Activated CD8-positive, alpha-beta memory T cell treated with anti-CD3 and anti-CD28 coated beads, Interleukin-2, amount 50 U/mL, for 4 hours (primary cell): ENCODE measurements around the gene JOSD2.
"Not testable (repeated sequence)": the region's sequence is repeated elsewhere in the genome, so short reads cannot be mapped to it uniquely, and the experiment has no call there.

Experiments used
- DNase-seq: peaks from one replicate; pipeline ENCODE4 v3.0.0-alpha.2; 2020

JOSD2 gene

DNA sequence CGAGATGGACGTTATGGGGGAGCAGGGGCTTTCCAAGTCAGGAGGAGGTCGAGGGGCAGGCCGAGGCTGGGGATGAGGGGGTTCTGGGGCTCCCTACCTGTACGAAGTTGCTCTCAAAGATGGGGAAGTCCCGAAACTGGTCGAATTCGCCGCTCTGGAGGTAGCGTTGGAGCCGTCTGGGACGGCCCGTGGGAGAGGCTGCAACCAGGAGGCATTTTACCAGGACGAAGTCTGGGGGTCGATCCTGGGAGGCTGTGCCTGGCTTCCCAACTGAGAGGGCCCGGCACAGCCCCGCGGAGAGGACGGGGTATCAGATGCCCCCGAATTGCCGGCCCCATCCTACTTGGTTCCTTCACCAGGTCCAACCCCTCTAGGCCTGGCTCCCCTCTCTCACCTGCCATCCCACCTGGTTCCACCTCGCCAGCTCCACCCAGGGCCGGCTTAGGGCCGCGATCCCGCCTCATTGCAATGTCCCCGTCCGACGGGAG is 35.2 kb downstream of the JOSD2 start:
- DNase-seq, result no peak

DNA sequence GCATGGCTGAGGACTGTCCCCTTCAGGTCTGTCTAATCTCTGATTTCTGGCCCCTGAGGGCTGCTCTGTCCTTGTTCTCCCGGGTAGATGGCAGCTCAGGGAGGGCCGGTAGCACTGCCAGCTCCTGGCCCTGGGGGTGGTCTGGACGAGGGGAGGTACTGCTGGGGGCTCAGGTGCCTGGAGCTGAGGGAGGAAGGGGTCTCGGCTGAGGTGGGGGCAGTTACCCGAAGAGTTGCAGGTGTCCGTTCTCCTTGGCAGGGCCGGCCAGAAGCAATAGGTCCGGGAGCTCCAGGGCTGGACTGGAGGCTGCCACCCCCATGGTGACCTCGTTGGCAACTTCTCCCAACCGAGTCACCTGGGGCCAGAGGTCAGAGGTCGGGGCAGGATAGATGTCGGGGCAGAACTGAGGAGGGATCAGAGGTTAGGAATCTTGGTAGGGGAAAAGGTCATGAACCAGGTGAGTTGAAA is 35.9 kb downstream of the JOSD2 start:
- DNase-seq, result no peak

DNA sequence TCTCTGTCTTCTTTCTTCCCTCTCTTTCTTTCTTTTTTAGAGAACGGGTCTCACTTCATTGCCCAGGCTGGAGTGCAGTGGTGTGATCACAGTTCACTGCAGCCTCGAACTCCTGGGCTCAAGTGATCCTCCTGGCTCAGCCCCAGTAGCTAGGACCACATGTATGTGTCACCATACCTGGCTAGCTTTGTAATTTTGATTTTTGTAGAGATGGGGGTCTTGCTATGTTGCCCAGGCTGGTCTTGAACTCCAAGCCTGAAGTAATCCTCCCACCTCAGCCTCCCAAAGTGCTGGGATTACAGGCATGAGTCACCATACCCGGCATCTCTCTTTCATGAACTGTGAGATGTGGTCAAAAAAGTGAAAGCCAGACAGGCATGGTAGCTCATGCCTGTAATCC is 37.7 kb downstream of the JOSD2 start:
- not testable (repeated sequence) for DNase-seq

DNA sequence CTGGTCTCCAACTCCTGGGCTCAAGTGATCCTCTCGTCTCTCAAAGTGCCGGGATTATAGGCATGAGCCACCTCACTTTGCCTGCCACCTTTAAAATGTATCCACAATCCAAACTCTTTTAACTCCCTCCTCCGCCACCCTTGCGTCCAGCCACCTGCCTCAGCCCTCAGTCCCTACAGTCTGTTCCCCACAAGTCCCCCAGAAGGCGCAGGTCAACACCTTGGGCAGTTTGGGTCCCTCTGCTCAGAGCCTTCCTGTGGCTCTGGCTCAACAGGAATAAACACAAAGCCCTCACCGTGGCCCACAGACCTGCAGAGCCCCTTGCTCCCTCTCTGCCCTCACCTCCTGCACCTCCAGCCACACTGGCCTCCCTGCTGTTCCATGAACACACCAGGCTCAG is 42.2 kb downstream of the JOSD2 start:
- no peak for DNase-seq

DNA sequence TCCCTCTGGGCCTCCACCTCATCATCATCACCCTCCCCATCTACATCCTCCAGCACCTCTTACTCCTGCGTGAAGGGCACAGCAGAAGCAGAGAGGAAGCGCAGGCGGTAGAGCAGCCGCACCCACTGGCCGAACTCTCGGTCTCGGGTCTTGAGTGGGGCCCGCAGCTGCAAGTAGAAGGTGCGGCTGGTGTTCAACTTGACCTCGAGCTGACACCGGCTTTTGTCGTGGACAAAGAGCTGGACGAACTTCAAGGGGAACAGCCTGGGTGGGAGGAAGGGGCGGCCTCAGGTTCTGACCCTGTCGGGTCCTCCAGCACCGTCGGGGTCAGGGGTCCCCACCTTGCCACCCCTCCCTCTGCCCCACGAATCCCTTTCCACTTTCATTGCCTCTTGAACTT is 43.4 kb downstream of the JOSD2 start:
- DNase-seq, result no peak

DNA sequence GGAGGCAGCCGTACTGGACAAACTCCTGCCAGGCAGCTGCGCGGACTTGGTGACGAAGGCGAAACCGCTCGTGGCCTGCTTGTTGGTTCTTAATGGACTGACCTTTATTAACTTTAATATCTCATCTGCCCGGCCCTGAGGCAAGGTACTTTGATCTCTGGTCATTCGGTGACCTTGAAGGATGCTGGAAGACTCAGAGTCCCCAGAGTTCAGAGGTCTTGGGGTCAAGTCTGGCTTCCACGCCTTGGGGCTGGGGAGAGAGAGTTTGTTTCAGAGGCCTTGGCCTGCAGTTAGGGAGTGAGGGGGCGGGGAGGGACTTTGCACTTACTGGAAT is 44.3 kb downstream of the JOSD2 start:
- DNase-seq, result no peak

DNA sequence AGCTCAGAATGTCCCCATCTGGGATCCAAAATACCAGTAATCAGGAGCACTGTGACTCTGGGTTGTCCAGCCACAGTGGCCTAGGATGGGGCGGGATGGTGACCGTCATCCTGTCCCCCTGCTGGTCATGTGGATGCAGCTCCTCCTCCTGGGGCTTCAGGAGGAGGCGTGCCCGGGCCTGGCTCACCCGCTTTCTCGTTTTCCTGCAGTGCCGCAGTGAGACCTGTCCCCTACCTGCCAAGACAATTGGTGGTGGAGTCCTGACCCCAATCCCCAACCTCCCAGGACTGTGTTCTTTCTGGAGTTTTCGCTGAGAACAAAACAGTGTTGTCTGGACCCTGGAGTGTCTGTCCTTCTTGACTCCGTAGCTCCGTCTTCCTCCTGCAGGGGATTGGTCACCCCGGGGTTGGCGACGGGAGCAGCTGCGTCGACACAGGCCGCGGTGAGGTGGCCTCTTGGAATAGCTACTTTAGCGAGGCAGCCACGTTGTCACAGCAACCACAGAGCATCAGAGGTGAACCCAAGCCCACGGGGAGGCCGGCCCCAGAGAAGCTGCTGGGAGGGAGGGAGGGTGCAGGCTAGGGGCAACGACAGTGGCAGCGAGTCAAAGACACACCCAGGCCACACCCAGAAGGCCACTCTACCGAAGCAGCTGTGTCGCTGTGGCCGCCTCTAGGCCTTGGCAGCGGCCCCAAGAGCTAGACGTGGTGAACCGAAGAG is 44.8 kb downstream of the JOSD2 start:
- DNase-seq, result no peak

DNA sequence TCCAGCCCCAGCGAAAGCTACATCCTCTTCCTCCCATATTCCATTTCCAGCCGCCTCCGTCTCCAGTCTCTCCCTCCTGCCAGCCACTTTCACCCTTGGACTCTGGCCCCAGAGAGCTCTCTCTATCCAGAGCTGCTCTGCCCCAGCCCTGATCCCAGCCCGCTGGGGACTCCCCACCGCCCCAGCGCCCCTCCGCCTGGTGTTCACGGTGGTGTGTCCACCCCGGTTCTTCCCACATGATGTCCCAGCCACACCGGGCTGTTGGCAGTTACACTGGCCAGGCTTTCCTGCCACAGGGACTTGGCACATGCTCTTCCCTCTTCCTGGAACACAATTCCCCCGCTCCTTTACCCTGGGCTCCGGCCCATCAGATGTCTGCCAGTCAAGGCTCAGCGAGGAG is 46.0 kb downstream of the JOSD2 start:
- DNase-seq, result no peak

DNA sequence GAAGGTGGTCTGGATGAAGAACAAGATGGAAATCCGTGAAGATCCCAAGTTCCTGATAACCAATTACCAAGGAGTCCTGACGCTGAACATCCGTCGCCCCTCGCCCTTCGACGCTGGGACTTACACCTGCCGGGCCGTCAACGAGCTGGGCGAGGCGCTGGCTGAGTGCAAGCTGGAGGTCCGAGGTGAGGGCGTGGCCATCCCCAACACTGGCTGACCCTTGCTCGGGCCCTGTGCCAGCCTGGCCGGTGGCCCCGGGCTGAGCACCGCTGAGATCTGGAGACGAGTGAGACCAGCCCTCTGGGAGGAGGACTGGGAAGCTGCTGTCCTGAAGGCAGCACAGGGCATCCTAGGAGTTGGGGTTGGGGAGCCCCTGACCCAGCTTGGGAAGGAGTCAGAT is 46.6 kb downstream of the JOSD2 start:
- no peak for DNase-seq

DNA sequence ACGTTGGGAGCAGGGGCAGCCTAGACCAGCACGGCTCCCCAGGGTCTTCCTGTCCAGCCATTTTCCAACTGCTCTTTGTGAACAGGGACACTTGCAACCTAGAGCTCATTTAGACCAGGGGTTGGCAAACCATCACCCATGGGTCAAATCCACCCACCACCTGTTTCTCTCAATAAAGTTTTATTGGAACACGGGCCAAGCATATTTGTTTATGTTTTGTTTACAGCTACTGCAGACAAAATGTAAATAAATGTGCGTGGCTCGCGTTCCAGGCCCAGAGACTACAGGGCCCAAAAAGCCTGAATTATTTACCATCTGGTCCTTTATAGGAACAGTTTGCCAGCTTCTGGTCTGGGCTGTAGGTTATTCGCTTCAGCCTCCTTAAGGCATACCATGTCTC is 48.0 kb downstream of the JOSD2 start:
- DNase-seq, result no peak

DNA sequence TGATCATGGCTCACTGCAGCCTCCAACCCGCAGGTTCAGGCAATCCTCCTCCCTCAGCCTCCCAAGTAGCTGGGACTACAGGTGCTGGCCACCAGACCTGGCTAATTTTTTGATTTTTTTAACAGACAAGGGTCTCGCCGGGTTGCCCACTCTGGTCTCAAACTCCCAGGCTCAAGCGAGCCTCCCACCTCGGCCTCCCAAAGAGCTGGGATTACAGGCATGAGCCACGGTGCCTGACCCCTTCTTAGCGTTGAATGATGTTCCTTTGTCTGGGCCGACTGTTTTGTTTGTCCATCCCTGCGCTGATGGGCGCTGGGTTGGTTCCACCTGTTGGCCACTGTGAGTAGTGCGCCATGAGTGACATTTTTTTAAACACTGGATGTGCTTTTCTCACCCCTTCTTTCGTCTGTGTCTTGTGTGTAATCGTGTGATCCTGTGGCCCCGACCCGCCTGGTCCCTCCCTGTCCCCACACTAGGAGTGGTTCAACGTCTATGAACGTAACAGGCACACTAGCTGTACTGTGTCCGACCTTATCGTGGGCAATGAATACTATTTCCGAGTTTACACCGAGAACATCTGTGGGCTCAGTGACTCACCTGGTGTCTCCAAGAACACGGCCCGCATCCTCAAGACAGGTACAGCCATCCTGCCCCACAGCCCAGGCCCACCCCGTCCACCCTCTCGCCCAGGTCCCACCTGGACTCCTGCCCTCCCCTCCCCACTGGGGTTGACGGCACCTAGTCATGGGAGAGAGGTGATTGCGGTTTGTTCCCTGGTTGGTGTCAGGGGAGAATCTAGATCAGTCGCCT is 49.7 kb downstream of the JOSD2 start:
- DNase-seq, result peak; percentile 55

DNA sequence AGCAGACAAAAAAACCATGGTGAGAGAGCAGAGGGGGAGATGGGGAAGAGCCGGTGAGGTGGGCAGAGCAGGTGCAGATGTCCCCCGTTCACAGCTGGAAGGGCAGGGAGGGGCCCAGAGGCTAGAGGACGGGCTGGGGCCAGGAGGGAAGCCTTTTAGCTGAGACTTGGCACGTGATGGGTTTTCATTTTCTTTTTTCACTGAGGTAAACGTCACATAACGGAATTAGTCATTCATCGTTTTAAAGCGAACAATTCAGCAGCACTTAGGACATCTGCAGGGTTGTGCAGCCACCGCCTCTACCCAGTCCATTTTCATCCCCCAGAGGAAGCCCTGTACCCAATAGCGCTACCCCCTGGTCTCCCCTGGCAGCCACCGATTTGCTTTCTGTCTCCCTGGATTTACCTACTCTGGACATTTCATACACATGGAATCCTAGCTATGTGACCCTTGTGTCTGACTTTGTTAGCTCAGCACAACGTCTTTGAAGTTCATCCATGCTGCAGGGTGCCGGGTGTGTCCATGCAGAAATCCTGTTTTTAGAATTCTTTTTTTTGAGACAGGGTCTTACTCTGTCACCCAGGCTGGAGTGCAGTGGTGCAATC is 50.7 kb downstream of the JOSD2 start:
- no peak for DNase-seq

DNA sequence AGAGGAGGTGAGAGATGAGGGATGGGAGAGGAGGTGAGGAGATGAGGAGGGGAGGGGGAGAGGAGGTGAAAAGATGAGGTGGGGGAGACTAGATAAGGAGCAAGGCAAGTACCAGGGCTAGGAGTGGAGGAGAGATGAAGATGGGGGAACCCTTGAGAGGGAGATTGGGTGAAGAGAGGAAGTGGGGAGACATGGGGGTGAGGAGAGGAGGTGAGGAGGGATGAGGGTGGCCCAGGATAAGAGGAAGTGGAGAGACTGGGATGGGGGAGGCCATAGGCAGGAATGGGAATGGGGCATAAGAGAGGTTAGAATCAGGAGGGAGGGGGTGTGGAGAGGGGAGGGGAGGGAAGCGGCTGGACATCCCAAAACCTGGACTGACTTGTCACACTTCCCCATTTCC is 51.4 kb downstream of the JOSD2 start:
- DNase-seq, result no peak

DNA sequence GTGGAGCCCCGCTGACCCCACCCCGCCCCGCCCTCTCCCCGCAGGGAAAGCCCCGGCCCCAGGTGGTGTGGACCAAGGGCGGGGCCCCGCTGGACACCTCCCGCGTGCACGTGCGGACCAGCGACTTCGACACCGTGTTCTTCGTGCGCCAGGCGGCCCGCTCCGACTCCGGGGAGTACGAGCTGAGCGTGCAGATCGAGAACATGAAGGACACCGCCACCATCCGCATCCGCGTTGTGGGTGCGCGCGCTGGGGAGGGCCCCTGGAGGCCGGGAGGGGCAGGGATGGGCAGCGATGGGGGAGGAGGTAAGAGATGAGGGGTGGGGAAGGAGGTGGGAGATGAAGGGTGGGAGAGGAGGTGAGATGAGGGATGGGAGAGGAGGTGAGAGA is 51.9 kb downstream of the JOSD2 start:
- DNase-seq, result no peak

DNA sequence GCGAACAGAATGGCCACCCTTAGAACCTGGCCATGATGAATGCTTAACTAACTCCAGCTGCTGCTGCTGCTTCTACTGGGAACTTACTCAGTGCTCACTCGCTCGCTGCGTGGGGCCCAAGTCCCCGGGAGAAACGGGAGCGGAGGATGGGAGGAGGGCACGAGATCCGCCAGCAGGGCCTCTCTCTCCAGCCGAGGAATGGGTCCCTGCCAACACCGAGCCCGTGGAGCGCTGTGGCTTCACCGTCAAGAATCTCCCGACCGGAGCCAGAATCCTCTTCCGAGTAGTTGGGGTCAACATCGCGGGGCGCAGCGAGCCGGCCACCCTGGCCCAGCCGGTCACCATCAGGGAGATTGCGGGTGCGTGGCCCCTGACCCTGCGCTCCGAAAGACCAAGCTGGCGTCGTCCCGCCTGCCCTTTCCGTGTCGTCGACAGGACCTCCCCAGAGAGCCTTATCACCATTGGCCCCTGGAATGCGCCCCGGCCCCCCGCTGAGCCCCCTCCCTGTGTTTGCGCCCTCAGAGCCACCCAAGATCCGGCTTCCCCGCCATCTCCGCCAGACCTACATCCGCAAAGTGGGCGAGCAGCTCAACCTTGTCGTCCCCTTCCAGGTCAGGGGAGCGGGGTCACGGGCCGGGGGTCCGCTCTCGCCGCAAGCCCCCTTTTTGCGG is 52.5 kb downstream of the JOSD2 start:
- DNase-seq, result no peak

DNA sequence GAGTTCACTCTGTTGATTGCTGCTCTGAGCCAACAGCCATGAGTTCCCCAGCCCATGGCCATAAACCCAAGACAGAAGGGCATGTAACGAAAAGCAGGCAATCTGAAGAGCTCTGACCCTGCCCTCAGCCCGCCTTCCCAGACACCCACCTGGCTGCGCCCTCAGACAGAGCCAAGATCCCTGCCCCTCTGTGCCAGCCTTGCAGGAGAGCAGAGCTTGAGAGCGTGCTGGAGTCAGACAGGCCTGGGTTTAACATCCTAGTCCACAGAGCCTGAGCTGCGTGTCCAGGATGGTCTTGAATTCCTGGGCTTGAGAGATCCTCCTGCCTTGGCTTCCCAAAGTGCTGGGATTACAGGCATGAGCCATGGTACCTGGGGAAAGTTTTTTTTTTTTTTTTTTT is 53.7 kb downstream of the JOSD2 start:
- no peak for DNase-seq
